ENCODE results near the gene CYSRT1.

The CYSRT1 gene

GRCh38 chr9:137227054-137227852 lies 2.3 kb downstream of the CYSRT1 start, which contains the start of gene RNF224:
Gene RNF224 (plus strand): TSS chr9:137227502. CDS start chr9:137228336, 834 bp downstream.
- DNase-seq (ENCODE audit: low read depth): peak; percentile 51

- DNase-seq (ENCODE audit: low read depth): no peak
Observed at GRCh38 chr9:137227853-137228505, 3.0 kb downstream of the CYSRT1 start.

GRCh38 chr9:137228506-137228967 lies 3.6 kb downstream of the CYSRT1 start:
- DNase-seq (ENCODE audit: low read depth): no peak

- DNase-seq (ENCODE audit: low read depth): no peak
Observed at GRCh38 chr9:137228968-137229896, 4.3 kb downstream of the CYSRT1 start.

GRCh38 chr9:137229903-137230704 lies 5.1 kb downstream of the CYSRT1 start:
- no peak for DNase-seq (ENCODE audit: low read depth)

GRCh38 chr9:137230705-137231371 lies 5.9 kb downstream of the CYSRT1 start, which contains the start of gene SLC34A3:
Gene SLC34A3 (plus strand): TSS chr9:137230901. CDS start chr9:137231703, 802 bp downstream.
- DNase-seq (ENCODE audit: low read depth): no peak

- DNase-seq (ENCODE audit: low read depth): no peak
Observed at GRCh38 chr9:137231372-137232039, 6.5 kb downstream of the CYSRT1 start.

GRCh38 chr9:137232101-137232500 lies 7.1 kb downstream of the CYSRT1 start:
- DNase-seq (ENCODE audit: low read depth): no peak

- DNase-seq (ENCODE audit: low read depth): no peak
Observed at GRCh38 chr9:137232510-137232909, 7.5 kb downstream of the CYSRT1 start.

GRCh38 chr9:137233143-137233980 lies 8.4 kb downstream of the CYSRT1 start:
- no peak for DNase-seq (ENCODE audit: low read depth)

- DNase-seq (ENCODE audit: low read depth): no peak
Observed at GRCh38 chr9:137234055-137234697, 9.2 kb downstream of the CYSRT1 start.

- DNase-seq (ENCODE audit: low read depth): no peak
Observed at GRCh38 chr9:137234758-137235423, 9.9 kb downstream of the CYSRT1 start.

- DNase-seq (ENCODE audit: low read depth): no peak
Observed at GRCh38 chr9:137235424-137236237, 10.7 kb downstream of the CYSRT1 start.

- DNase-seq (ENCODE audit: low read depth): peak; percentile 39
Observed at GRCh38 chr9:137236238-137236935, 11.4 kb downstream of the CYSRT1 start.

- DNase-seq (ENCODE audit: low read depth): no peak
Observed at GRCh38 chr9:137236936-137237421, 12.0 kb downstream of the CYSRT1 start.

Measured in fibroblast of gingiva (primary cell).